Activated naive CD8-positive, alpha-beta T cell treated with anti-CD3 and anti-CD28 coated beads, Interleukin-2, amount 50 U/mL, for 24 hours (primary cell): Measurements from ENCODE around the gene LYRM2.
A peak's percentile ranks its signal among the peaks of the same experiment; 100 is the strongest.

Experiments
- ATAC-seq: fragments of 150-1000 bp; cut with Tn5 transposase; one replicate; pipeline ENCODE4 v1.10.0; 2021
- DNase-seq: peaks from one replicate; pipeline ENCODE4 v3.0.0; 2021
- H3K27ac Mint-ChIP-seq: one replicate; pipeline ENCODE4 v1.8.0; 2021; ENCODE audit warnings: mild to moderate bottlenecking, mixed read lengths
- H3K27me3 Mint-ChIP-seq: one replicate; pipeline ENCODE4 v1.8.0; 2021; ENCODE audit warnings: mixed read lengths
- H3K36me3 Mint-ChIP-seq: one replicate; pipeline ENCODE4 v1.8.0; 2021; ENCODE audit warnings: low read depth, mixed read lengths
- H3K4me1 Mint-ChIP-seq: one replicate; pipeline ENCODE4 v1.8.0; 2021; ENCODE audit warnings: mixed read lengths
- H3K4me3 Mint-ChIP-seq: one replicate; pipeline ENCODE4 v1.8.0; 2021; ENCODE audit warnings: mild to moderate bottlenecking, moderate library complexity, mixed read lengths
- H3K9me3 Mint-ChIP-seq: one replicate; pipeline ENCODE4 v1.8.0; 2021; ENCODE audit warnings: mixed read lengths

LYRM2 gene, protein sequence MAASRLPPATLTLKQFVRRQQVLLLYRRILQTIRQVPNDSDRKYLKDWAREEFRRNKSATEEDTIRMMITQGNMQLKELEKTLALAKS

DNA sequence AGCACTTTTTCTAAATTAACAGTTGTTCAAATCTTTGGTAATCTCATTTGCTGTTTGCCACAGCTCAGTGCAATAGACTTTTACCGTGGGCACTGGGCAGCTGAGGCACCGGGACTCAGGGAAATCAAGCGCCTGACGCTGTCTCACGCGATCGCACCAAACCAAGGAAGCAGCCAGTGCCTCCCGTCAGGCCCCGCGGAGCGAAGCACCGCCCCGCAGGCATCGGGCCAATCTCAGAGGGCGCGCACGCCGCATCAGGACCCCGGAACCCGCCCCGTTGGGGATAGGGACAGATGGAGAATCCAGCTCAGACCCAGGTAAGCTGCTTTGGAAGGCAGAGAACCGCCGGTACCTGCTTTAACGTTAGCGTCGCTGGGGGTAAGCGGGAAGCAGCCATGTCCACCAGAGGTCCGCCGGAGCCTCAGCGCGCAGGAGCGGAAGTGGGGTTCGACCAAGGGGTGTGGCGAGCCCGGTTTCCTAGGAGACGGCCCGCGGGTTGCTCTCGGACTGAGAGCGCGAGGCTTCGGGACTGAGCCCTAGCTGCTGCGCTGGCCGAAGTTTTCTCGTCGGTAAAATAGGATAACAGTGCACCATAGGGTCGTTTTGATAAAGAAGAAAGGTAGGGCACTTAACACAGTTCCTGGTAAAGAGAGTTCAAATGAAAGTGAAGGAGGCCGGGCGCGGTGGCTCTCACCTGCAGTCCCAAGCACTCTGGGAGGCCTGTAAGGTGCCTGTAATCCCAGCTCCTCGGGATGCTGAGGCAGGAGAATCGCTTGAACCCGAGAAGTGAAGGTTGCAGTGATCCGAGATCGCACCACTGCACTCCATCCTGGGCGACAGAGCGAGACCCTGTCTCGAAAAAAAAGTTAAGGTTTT, at the start of gene LYRM2:
LYRM2 (minus strand) TSS at position 428 of the 876 bp plus-strand sequence; CDS start at position 397, 31 bp downstream.
- H3K4me3 Mint-ChIP-seq, result peak within 1 kb of the TSS; percentile 96
- H3K36me3 Mint-ChIP-seq, result peaks cover 53% of the 10 kb centered on the region
- peaks cover 35% of the 10 kb centered on the region for H3K4me1 Mint-ChIP-seq
- H3K27me3 Mint-ChIP-seq, result no peaks in the 10 kb centered on the region
- ATAC-seq (peak; percentile 96), DNase-seq (peak; percentile 94)
- peak within 1 kb of the TSS; percentile 97 for H3K27ac Mint-ChIP-seq
- H3K9me3 Mint-ChIP-seq, result no peaks in the 10 kb centered on the region

GRCh38 chr6:89688328-89688727, 49.8 kb upstream of the LYRM2 start:
- Mint-ChIP-seq H3K9me3 (no peaks in the 10 kb centered on the region), H3K27me3 (no peaks in the 10 kb centered on the region), H3K27ac (no peak overlapping the region), H3K4me1 (no peaks in the 10 kb centered on the region), H3K4me3 (no peak overlapping the region), H3K36me3 (peaks cover 68% of the 10 kb centered on the region)
- DNase-seq, result no peak
- no peak for ATAC-seq

- Mint-ChIP-seq H3K27me3 (no peaks in the 10 kb centered on the region), H3K4me3 (no peak overlapping the region), H3K27ac (no peak overlapping the region), H3K9me3 (no peaks in the 10 kb centered on the region), H3K36me3 (peaks cover 66% of the 10 kb centered on the region), H3K4me1 (no peaks in the 10 kb centered on the region)
- ATAC-seq (no peak), DNase-seq (no peak)
Observed at GRCh38 chr6:89685311-89685710, 46.8 kb upstream of the LYRM2 start.

- Mint-ChIP-seq H3K4me1 (no peaks in the 10 kb centered on the region), H3K4me3 (no peak overlapping the region), H3K27ac (no peak overlapping the region), H3K27me3 (no peaks in the 10 kb centered on the region), H3K36me3 (peaks cover 62% of the 10 kb centered on the region), H3K9me3 (no peaks in the 10 kb centered on the region)
- ATAC-seq (no peak), DNase-seq (no peak)
Observed at GRCh38 chr6:89682991-89683390, 44.4 kb upstream of the LYRM2 start.

DNA sequence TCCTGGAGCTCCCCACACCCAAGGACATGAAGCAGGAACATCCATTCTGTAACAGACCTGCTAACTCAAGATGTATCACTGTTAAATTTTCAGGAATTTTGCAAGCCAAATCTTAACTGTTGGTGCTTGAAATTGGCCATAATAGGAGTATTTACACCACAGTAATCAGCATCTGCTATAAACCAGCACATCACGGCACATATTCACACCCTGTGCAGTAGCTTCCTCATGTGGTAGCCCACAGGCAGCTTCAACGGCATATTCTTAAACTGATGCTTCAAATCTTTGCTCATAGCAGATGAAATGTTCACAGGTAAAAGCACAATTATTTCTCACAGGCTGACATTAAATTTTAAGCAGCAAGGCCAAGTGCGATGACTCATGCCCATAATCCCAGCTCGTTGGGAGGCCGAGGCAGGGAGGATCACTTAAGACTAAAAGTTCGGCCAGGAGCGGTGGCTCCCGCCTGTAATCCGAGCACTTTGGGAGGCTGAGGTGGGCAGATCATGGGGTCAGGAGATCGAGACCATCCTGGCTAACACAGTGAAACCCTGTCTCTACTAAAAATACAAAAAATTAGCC, 43.5 kb upstream of the LYRM2 start:
- H3K4me3 Mint-ChIP-seq, result no peak overlapping the region
- H3K27ac Mint-ChIP-seq, result no peak overlapping the region
- no peaks in the 10 kb centered on the region for H3K4me1 Mint-ChIP-seq
- H3K36me3 Mint-ChIP-seq, result peaks cover 58% of the 10 kb centered on the region
- DNase-seq (no peak), ATAC-seq (no peak)
- H3K27me3 Mint-ChIP-seq, result no peaks in the 10 kb centered on the region
- no peaks in the 10 kb centered on the region for H3K9me3 Mint-ChIP-seq

DNA sequence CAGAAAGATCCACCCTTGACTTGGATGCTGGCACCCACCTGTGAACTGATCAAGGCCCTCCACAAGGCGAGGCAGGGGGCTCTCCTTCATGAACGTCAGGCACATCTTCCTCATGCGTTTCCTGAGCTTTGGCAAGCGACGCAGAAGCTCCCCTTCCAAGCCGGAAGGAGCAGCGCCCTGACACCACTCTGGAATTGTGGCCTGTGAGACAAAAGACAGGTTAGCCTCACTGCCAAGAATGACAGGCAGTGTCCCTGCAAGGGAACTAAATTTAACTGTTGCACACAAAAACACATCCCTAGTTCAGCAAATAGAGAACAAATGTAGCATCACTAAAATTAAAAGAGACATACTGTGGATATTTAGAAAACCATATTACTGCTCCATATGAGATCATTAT, 42.0 kb upstream of the LYRM2 start:
- Mint-ChIP-seq H3K27me3 (no peaks in the 10 kb centered on the region), H3K4me1 (no peaks in the 10 kb centered on the region), H3K36me3 (peaks cover 57% of the 10 kb centered on the region), H3K27ac (no peak overlapping the region), H3K4me3 (no peak overlapping the region), H3K9me3 (no peaks in the 10 kb centered on the region)
- no peak for DNase-seq
- ATAC-seq, result no peak

DNA sequence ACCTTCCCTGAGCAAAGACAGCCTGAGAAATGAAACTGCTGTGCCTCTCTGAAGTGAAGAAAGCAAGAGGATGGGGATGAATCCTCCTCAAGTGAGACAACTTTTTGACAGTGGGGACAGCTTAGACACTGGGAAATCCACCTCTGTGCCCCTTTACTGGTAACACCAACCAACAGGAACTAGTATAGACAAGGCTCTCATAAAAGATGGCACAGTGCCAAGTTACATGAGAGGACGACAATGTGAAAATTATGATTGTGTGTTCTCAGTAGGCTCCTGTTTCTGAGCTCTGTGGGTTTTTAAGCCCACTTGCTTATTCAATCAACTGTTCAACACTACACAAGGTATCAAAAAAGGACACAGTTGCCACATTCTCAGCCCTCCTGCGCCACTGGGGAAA, 41.6 kb upstream of the LYRM2 start:
- no peaks in the 10 kb centered on the region for H3K27me3 Mint-ChIP-seq
- no peaks in the 10 kb centered on the region for H3K4me1 Mint-ChIP-seq
- H3K4me3 Mint-ChIP-seq, result no peak overlapping the region
- H3K36me3 Mint-ChIP-seq, result peaks cover 57% of the 10 kb centered on the region
- H3K9me3 Mint-ChIP-seq, result no peaks in the 10 kb centered on the region
- no peak for DNase-seq
- no peak for ATAC-seq
- no peak overlapping the region for H3K27ac Mint-ChIP-seq

DNA sequence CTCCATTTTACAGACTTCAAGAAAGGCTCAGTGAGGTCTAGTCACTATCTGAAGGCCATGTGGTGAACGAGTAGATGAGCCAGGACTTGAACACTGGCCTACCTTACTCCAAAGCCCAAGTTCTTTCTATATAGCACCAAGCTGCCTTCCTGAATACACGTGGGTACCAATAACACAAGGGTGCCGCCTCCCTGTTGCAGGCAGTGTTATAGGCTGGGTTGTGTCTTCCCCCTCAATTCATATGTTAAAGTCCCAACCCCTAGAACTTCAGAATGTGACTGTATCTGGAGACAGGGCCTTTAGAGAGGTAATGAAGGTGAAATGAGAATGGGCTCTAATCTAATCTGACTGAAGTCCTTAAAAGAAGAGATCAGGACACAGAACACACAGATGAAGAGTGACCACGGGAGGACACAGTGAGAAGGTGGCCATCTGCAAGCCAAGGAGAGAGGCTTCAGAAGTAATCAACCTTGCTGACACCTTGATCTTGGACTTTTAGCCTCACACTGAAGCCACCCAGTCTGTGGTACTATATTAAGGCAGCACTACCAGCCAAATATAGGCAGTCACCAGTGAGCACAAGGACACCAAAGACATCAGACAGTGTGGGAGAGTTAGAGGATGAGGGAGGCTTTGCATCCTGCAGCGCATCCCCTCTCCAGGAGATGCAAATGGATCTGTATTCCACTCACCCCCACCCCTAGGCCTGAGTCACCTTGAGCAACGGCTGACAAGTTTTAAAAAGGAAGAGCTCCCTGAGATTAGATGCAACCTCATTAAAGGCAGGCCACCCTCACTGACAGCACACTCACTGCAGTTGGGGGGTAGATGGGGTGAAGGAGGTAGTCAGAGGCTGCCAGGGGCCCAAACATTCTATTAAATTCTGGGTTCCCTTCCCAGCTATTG, 40.9 kb upstream of the LYRM2 start:
- no peaks in the 10 kb centered on the region for H3K9me3 Mint-ChIP-seq
- H3K27ac Mint-ChIP-seq, result no peak overlapping the region
- H3K27me3 Mint-ChIP-seq, result no peaks in the 10 kb centered on the region
- H3K4me1 Mint-ChIP-seq, result no peaks in the 10 kb centered on the region
- ATAC-seq (no peak), DNase-seq (no peak)
- H3K4me3 Mint-ChIP-seq, result no peak overlapping the region
- peaks cover 57% of the 10 kb centered on the region for H3K36me3 Mint-ChIP-seq

- Mint-ChIP-seq H3K27ac (no peak overlapping the region), H3K4me1 (no peaks in the 10 kb centered on the region), H3K4me3 (no peak overlapping the region), H3K9me3 (no peaks in the 10 kb centered on the region), H3K27me3 (no peaks in the 10 kb centered on the region), H3K36me3 (peaks cover 60% of the 10 kb centered on the region)
- no peak for DNase-seq
- no peak for ATAC-seq
Observed at GRCh38 chr6:89678531-89678930, 40.0 kb upstream of the LYRM2 start.

GRCh38 chr6:89675949-89676748, 37.6 kb upstream of the LYRM2 start:
- H3K36me3 Mint-ChIP-seq, result peaks cover 62% of the 10 kb centered on the region
- no peaks in the 10 kb centered on the region for H3K9me3 Mint-ChIP-seq
- no peak overlapping the region for H3K27ac Mint-ChIP-seq
- no peaks in the 10 kb centered on the region for H3K4me1 Mint-ChIP-seq
- DNase-seq, result no peak
- no peak overlapping the region for H3K4me3 Mint-ChIP-seq
- H3K27me3 Mint-ChIP-seq, result no peaks in the 10 kb centered on the region
- ATAC-seq, result no peak

DNA sequence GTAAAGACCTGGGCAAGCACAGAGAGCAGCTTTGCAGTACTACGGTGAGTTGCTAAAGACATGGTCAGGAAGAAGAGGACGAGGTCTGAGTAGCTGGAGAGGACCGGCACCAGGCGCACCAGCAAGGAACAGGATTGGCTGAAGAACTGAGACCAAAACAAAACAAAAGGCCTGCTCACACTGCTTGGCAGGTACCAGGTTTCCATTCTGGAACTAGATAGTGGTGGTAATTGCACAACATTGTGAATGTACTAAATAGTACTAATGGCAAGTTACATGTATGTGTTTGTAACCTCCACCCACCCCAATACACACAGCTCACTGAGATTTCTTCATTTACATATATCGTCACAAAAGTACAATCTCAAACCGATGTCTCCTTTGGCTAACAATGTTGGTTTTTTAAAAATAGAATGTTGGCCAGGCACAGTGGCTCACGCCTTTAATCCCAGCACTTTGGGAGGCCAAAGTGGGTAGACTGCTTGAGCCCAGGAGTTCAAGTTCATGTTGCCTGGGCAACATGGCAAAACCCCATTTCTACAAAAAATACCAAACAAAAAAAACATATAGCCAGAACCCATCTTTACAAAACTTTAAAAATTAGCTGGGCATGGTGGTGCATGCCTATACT, 32.5 kb upstream of the LYRM2 start:
- H3K27me3 Mint-ChIP-seq, result no peaks in the 10 kb centered on the region
- no peak overlapping the region for H3K4me3 Mint-ChIP-seq
- H3K9me3 Mint-ChIP-seq, result no peaks in the 10 kb centered on the region
- no peak for DNase-seq
- H3K27ac Mint-ChIP-seq, result no peak overlapping the region
- no peak for ATAC-seq
- H3K4me1 Mint-ChIP-seq, result no peaks in the 10 kb centered on the region
- peaks cover 52% of the 10 kb centered on the region for H3K36me3 Mint-ChIP-seq

- Mint-ChIP-seq H3K36me3 (peaks cover 45% of the 10 kb centered on the region), H3K9me3 (no peaks in the 10 kb centered on the region), H3K27ac (no peak overlapping the region), H3K4me3 (no peak overlapping the region), H3K27me3 (no peaks in the 10 kb centered on the region), H3K4me1 (no peaks in the 10 kb centered on the region)
- ATAC-seq (no peak), DNase-seq (no peak)
Observed at GRCh38 chr6:89669002-89669401, 30.5 kb upstream of the LYRM2 start.

DNA sequence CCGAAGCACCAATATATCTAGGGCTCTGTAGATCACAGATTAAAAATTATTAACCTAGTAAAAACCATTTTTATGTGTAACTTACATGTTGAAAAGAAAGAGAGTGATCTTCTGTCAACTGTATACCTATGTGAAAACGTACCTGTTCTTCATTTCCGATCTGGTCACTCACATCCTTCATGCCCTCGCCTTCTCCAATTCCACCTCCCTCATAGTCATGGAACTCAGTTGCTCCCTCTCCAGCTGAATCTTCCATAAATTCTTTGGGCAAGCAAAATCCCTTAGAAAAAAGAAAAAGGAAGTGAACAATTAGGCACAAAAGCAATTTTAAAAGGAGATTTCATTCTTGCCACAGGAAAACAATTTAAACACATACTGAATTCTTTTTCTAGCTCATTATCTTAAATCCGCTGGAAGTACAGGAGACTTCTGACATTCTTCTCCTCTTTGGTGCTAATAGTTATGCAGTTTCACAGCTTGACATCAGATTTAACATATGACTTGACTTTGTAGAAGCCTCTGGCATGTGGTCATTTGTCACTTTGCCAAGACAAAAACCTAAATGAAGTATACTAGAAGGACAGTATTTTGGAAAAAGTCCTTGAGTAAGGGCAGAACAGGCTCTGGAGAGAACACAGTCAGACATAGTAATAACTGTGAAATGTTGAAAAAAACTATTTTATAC, 29.5 kb upstream of the LYRM2 start:
- H3K27ac Mint-ChIP-seq, result no peak overlapping the region
- DNase-seq (no peak), ATAC-seq (no peak)
- H3K4me1 Mint-ChIP-seq, result no peaks in the 10 kb centered on the region
- H3K27me3 Mint-ChIP-seq, result no peaks in the 10 kb centered on the region
- H3K4me3 Mint-ChIP-seq, result no peak overlapping the region
- H3K36me3 Mint-ChIP-seq, result peaks cover 50% of the 10 kb centered on the region
- no peaks in the 10 kb centered on the region for H3K9me3 Mint-ChIP-seq
